Measurements from ENCODE around the gene COX7A1.
"Not testable (repeated sequence)": the region's sequence is repeated elsewhere in the genome, so short reads cannot be mapped to it uniquely, and the experiment has no call there.

COX7A1 gene

DNA sequence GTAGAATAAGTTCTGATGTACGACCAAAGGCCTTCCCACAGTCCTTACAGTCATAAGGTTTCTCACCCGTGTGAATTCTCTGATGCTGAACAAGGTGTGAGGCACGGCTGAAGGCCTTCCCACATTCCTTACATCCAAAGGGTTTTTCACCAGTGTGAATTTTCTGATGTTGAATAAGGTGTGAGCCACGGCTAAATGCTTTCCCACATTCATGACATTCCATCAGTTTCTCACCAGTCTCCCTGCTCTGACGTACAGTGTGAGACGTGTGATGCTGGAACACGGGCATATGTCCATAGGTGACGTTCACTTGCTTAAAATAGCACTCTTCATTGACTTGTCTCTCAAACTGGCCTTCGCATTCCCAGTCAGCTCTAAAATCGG, 31.0 kb upstream of the COX7A1 start:
- Histone ChIP-seq H3K9me3 (ENCODE audit: control insufficient read depth, low read length) (no peaks in the 10 kb centered on the region), H3K4me2 (ENCODE audit: low read length) (no peak overlapping the region), H3K27ac (no peak overlapping the region), H3K79me2 (no peaks in the 10 kb centered on the region), H3K4me3 (ENCODE audit: low read depth, low read length) (no peak overlapping the region), H3K27me3 (ENCODE audit: control insufficient read depth, insufficient read depth, low read length) (no peaks in the 10 kb centered on the region), H3K4me1 (peaks cover 2% of the 10 kb centered on the region), H3K36me3 (ENCODE audit: control insufficient read depth, insufficient read depth, low read length) (no peaks in the 10 kb centered on the region), H3K9ac (no peak overlapping the region), H2AFZ (no peak overlapping the region)
- TF ChIP-seq, protein P1, sequence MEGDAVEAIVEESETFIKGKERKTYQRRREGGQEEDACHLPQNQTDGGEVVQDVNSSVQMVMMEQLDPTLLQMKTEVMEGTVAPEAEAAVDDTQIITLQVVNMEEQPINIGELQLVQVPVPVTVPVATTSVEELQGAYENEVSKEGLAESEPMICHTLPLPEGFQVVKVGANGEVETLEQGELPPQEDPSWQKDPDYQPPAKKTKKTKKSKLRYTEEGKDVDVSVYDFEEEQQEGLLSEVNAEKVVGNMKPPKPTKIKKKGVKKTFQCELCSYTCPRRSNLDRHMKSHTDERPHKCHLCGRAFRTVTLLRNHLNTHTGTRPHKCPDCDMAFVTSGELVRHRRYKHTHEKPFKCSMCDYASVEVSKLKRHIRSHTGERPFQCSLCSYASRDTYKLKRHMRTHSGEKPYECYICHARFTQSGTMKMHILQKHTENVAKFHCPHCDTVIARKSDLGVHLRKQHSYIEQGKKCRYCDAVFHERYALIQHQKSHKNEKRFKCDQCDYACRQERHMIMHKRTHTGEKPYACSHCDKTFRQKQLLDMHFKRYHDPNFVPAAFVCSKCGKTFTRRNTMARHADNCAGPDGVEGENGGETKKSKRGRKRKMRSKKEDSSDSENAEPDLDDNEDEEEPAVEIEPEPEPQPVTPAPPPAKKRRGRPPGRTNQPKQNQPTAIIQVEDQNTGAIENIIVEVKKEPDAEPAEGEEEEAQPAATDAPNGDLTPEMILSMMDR (IDR thresholded peaks at IDR 0.05) = no peak

DNA sequence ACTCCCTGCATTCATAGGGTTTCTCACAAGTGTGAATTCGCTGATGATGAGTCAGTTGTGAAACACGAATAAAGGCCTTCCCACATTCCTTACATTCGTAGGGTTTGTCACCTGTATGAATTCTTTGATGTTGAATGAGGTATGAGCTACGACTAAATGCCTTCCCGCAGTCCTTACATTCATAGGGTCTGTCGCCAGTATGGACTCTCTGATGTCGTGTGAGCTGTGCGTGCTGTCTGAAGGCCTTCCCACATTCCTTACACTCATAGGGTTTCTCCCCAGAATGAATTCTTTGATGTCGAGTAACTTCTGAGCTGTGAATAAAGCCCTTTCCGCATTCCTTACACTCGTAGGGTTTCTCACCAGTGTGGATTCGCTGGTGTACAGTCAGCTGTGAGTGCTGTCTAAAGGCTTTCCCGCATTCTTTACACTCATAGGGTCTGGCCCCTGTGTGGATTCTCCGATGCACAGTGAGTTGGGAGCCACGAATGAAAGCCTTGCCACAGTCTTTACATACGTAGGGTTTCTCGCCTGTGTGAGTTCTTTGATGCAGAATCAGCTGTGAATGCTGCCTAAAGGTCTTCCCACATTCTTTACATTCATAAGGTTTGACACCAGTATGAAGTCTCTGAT, 30.5 kb upstream of the COX7A1 start:
- H3K4me2 ChIP-seq (ENCODE audit: low read length) = no peak overlapping the region

DNA sequence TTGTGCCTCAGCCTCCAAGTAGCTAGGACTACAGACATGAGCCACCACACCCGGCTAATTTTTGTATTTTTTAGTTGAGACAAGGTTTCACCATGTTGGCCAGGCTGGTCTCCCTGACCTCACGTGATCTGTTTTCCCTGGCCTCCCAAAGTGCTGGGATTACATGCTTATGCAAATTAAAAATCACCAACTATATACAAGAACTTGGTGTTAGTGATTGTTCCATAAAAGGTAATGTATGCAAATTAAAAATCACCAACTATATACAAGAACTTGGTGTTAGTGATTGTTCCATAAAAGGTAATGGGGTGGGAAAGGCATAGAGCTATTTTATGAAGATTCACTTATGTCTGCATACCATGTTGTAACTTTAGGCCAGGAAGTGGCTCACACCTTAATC, 26.8 kb upstream of the COX7A1 start:
- H3K9me3 ChIP-seq (ENCODE audit: control insufficient read depth, low read length); H3K27me3 ChIP-seq (ENCODE audit: control insufficient read depth, insufficient read depth, low read length); H3K79me2 ChIP-seq; H3K9ac ChIP-seq; H3K4me1 ChIP-seq; H3K27ac ChIP-seq; H2AFZ ChIP-seq; H3K4me2 ChIP-seq (ENCODE audit: low read length); H3K36me3 ChIP-seq (ENCODE audit: control insufficient read depth, insufficient read depth, low read length); H3K4me3 ChIP-seq (ENCODE audit: low read depth, low read length): not testable (repeated sequence)

More for the DNA sequence above, 30.5 kb upstream of the COX7A1 start:
- no peaks in the 10 kb centered on the region for H3K36me3 ChIP-seq (ENCODE audit: control insufficient read depth, insufficient read depth, low read length)
- H3K4me1 ChIP-seq = peaks cover 2% of the 10 kb centered on the region
- no peaks in the 10 kb centered on the region for H3K9me3 ChIP-seq (ENCODE audit: control insufficient read depth, low read length)
- no peaks in the 10 kb centered on the region for H3K27me3 ChIP-seq (ENCODE audit: control insufficient read depth, insufficient read depth, low read length)
- H3K4me3 ChIP-seq (ENCODE audit: low read depth, low read length) = no peak overlapping the region
- TF ChIP-seq, protein P1 (IDR thresholded peaks at IDR 0.05) = no peak
- no peak overlapping the region for H3K27ac ChIP-seq
- H2AFZ ChIP-seq = no peak overlapping the region
- H3K9ac ChIP-seq = no peak overlapping the region
- no peaks in the 10 kb centered on the region for H3K79me2 ChIP-seq

DNA sequence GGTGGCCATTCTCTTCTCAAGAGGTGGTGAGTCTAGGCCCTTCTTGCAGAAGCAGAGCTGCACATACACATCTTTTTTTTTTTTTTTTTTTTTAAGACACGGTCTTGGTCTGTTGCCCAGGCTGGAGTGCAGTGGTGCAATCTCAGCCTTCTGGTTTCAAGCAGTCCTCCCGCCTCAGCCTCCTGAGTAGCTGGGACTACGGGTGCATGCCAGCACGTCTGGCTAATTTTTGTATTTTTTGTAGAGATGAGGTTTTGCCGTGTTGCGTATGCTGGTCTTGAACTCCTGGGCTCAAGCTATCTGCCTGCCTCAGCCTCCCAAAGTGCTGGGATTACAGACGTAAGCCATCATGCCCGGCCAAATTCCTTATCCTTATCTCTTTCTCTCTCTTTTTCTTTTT, 21.6 kb upstream of the COX7A1 start:
- not testable (repeated sequence) for H3K27me3 ChIP-seq (ENCODE audit: control insufficient read depth, insufficient read depth, low read length); H2AFZ ChIP-seq; H3K4me2 ChIP-seq (ENCODE audit: low read length); H3K79me2 ChIP-seq; H3K27ac ChIP-seq; H3K9ac ChIP-seq; H3K36me3 ChIP-seq (ENCODE audit: control insufficient read depth, insufficient read depth, low read length); H3K9me3 ChIP-seq (ENCODE audit: control insufficient read depth, low read length); H3K4me1 ChIP-seq; H3K4me3 ChIP-seq (ENCODE audit: low read depth, low read length)

DNA sequence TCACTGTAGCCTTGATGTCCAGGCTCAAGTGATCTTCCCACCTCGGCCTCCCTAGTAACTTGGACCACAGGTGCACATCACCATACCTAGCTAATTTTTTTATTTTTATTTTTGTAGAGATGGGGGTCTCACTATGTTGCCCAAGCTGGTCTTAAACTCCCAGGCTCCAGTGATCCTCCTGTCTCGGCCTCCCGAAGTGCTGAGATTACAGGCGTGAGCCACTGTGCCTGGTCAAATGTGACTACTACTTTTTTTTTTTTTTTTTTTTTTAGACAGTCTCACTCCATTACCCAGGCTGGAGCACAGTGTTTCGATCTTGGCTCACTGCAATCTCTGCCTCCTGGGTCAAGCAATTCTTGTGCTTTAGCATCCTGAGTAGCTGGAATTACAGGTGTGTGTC, 20.6 kb upstream of the COX7A1 start:
- no peaks in the 10 kb centered on the region for H3K79me2 ChIP-seq
- H3K4me1 ChIP-seq = peaks cover 4% of the 10 kb centered on the region
- no peak overlapping the region for H3K9ac ChIP-seq
- H2AFZ ChIP-seq = no peak overlapping the region
- TF ChIP-seq, protein P1 (IDR thresholded peaks at IDR 0.05) = no peak
- no peaks in the 10 kb centered on the region for H3K36me3 ChIP-seq (ENCODE audit: control insufficient read depth, insufficient read depth, low read length)
- H3K9me3 ChIP-seq (ENCODE audit: control insufficient read depth, low read length) = no peaks in the 10 kb centered on the region
- H3K4me2 ChIP-seq (ENCODE audit: low read length) = no peak overlapping the region
- no peak overlapping the region for H3K4me3 ChIP-seq (ENCODE audit: low read depth, low read length)
- H3K27me3 ChIP-seq (ENCODE audit: control insufficient read depth, insufficient read depth, low read length) = no peaks in the 10 kb centered on the region
- H3K27ac ChIP-seq = no peak overlapping the region

Measured in parathyroid adenoma (tissue), 2 donors.